ENCODE data around the gene RTP1. TPM values are rescaled to one million over a fixed set of nuclear protein-coding genes. Genes with fewer than 3 reads are reported as not detected.

RTP1 gene
- total RNA-seq, 3 donors from 2014 or later: not detected

DNA sequence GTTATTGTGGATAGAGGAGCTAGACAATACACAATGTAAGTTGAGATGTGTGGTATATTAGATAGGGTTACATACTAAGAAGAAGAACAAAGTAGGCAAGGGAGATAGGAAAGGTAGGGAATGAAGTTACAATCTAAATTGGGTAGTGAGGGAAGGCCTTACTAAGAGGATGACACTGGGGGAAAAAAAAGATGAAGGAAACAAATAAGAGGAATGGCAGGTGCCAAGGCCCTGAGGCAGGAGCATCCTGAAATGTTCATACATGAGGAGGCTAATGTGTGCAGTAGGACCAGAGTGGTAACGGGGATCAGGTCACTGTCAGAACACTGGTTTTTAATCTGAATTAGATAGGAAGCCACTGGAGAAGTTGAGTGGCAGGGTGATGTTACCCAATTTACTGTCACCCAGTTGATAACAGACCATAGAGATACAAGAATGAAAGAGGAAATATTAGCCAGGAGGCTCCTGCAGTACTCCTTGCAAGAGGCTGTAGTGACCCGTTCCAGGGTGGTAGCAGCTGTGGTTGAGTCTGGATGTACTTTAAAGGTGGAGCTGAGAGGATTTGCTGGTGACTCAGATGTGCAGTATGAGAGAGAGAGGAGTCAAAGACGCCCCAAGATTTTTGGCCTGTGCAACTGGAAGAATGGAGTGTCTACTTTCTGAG lies 14.4 kb downstream of the RTP1 start:
- DNase-seq (ENCODE audit: low spot score in 2 of 2): peak in 1 of 2 donors; percentile 50
- H3K27me3 ChIP-seq: no peaks in the 10 kb centered on the region
- no peak overlapping the region for H3K27ac ChIP-seq
- peaks cover 7 to 13% of the 10 kb centered on the region in 2 donors for H3K4me1 ChIP-seq
- TF ChIP-seq, protein P1, sequence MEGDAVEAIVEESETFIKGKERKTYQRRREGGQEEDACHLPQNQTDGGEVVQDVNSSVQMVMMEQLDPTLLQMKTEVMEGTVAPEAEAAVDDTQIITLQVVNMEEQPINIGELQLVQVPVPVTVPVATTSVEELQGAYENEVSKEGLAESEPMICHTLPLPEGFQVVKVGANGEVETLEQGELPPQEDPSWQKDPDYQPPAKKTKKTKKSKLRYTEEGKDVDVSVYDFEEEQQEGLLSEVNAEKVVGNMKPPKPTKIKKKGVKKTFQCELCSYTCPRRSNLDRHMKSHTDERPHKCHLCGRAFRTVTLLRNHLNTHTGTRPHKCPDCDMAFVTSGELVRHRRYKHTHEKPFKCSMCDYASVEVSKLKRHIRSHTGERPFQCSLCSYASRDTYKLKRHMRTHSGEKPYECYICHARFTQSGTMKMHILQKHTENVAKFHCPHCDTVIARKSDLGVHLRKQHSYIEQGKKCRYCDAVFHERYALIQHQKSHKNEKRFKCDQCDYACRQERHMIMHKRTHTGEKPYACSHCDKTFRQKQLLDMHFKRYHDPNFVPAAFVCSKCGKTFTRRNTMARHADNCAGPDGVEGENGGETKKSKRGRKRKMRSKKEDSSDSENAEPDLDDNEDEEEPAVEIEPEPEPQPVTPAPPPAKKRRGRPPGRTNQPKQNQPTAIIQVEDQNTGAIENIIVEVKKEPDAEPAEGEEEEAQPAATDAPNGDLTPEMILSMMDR (IDR thresholded peaks at IDR 0.05): no peak
- TF ChIP-seq POLR2AphosphoS5 (IDR thresholded peaks at IDR 0.05): no peak
- no peak for TF ChIP-seq POLR2A (IDR thresholded peaks at IDR 0.05)
- no peaks in the 10 kb centered on the region for H3K9me3 ChIP-seq
- no peak overlapping the region for H3K4me3 ChIP-seq
- H3K36me3 ChIP-seq: no peaks in the 10 kb centered on the region
- intact Hi-C loops (cut with DNase I; ENCODE audit: low total_unique reads): loop anchor here (10.0 kb wide), 1 partner anchor 1293 kb away; no protein-coding TSS in a partner anchor

DNA sequence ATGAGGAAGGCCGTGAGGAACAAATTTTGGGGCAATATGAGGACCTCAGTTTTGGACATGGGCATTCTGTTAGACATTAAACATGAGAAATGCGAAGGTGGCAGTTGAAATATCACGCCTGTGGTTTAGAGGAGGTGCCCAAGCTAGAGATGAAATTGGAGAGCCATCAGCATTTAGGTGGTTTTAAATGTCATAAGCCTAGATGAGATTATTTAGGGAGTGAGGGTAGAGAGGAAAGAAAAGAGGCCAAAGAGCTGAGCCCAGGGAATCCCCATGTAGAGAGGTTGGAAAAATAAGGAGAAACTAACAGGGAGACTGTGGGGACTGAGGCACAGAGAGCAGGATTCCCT lies 14.9 kb downstream of the RTP1 start:
- intact Hi-C loops (cut with DNase I; ENCODE audit: low total_unique reads): loop anchor here (10.0 kb wide), 1 partner anchor 1293 kb away; no protein-coding TSS in a partner anchor

DNA sequence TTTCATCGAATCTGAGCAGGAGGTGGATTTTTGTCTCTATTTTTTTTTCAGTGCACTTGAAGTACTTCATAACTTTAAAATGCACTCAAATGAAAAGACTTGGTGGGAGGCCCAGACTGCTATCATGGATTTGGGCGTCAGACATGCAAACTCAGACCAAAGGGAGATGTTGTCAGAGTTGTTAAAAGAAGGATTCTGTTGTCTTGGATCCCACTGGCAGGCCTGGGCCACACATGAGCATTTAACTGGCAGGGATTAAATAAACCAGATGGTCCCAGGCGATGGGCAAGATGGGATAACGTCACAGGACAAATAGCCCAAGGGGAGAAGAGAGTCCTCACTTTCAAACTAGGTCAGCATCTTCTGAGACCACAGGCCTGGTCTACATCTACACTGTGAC lies 15.4 kb downstream of the RTP1 start:
- TF ChIP-seq, protein P1 (IDR thresholded peaks at IDR 0.05): no peak
- no peak for TF ChIP-seq POLR2AphosphoS5 (IDR thresholded peaks at IDR 0.05)
- TF ChIP-seq POLR2A (IDR thresholded peaks at IDR 0.05): no peak
- H3K4me1 ChIP-seq: peaks cover 7 to 13% of the 10 kb centered on the region in 2 donors
- H3K9me3 ChIP-seq: no peaks in the 10 kb centered on the region
- H3K4me3 ChIP-seq: no peak overlapping the region
- H3K27ac ChIP-seq: no peak overlapping the region
- DNase-seq (ENCODE audit: low spot score in 2 of 2): no peak
- no peaks in the 10 kb centered on the region for H3K36me3 ChIP-seq
- no peaks in the 10 kb centered on the region for H3K27me3 ChIP-seq
- intact Hi-C loops (cut with DNase I; ENCODE audit: low total_unique reads): loop anchor here (10.0 kb wide), 1 partner anchor 1292 kb away; no protein-coding TSS in a partner anchor

More for the DNA sequence above, 14.9 kb downstream of the RTP1 start:
- no peaks in the 10 kb centered on the region for H3K36me3 ChIP-seq
- no peak overlapping the region for H3K4me3 ChIP-seq
- no peak for DNase-seq (ENCODE audit: low spot score in 2 of 2)
- H3K4me1 ChIP-seq: peaks cover 7 to 13% of the 10 kb centered on the region in 2 donors
- no peaks in the 10 kb centered on the region for H3K9me3 ChIP-seq
- no peak overlapping the region for H3K27ac ChIP-seq
- TF ChIP-seq POLR2AphosphoS5 (IDR thresholded peaks at IDR 0.05) (no peak), POLR2A (IDR thresholded peaks at IDR 0.05) (no peak)
- TF ChIP-seq, protein P1 (IDR thresholded peaks at IDR 0.05): no peak
- H3K27me3 ChIP-seq: no peaks in the 10 kb centered on the region

DNA sequence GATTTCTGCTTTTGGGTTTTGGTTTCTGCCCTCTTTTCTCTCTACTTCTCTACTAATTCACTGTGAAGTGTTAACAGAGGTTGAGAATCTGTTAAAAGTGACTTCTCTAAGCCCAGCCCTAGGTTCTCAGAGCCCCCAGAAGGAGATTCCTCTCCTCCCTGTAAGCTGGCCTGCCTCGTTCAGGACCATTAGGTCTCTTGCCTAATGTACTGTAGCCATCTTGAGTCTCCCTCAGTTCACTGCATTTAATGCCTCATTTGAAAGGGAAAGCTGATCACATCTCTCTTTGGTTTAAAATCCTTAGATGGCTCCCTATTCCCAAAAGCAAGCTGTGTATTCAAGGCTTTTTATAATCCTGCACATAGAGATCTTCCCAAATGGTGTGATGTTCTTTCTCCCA lies 16.3 kb downstream of the RTP1 start:
- H3K27me3 ChIP-seq: no peaks in the 10 kb centered on the region
- intact Hi-C loops (cut with DNase I; ENCODE audit: low total_unique reads): loop anchor here (10.0 kb wide), 1 partner anchor 1291 kb away; no protein-coding TSS in a partner anchor
- DNase-seq (ENCODE audit: low spot score in 2 of 2): no peak
- H3K4me1 ChIP-seq: peaks cover 5 to 6% of the 10 kb centered on the region in 2 donors
- no peaks in the 10 kb centered on the region for H3K9me3 ChIP-seq
- no peak overlapping the region for H3K27ac ChIP-seq
- no peak overlapping the region for H3K4me3 ChIP-seq
- no peaks in the 10 kb centered on the region for H3K36me3 ChIP-seq
- TF ChIP-seq, protein P1 (IDR thresholded peaks at IDR 0.05): no peak
- TF ChIP-seq POLR2A (IDR thresholded peaks at IDR 0.05) (no peak), POLR2AphosphoS5 (IDR thresholded peaks at IDR 0.05) (no peak)

DNA sequence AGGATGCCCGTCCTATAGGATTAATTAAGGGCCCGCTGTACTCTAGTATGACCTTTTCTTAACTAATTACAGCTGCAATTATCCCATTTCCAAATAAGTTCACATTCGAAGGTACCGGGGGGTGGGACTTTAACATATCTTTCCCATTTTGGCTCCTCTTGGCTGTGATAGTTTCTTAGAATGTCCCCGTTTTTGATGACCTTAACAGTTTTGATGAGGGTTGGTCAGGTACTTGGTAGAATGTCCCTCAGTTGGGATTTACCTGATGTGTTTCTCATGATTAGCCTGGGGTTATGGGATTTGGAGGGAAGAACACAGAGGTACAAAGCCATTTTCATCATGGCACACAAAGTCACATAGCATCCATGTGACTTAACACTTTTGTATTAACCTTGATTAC lies 18.2 kb downstream of the RTP1 start:
- H3K27me3 ChIP-seq: no peaks in the 10 kb centered on the region
- DNase-seq (ENCODE audit: low spot score in 2 of 2): no peak
- intact Hi-C loops (cut with DNase I; ENCODE audit: low total_unique reads): loop anchor here (10.0 kb wide), 1 partner anchor 1289 kb away; no protein-coding TSS in a partner anchor
- H3K9me3 ChIP-seq: no peaks in the 10 kb centered on the region
- H3K4me3 ChIP-seq: no peak overlapping the region
- H3K36me3 ChIP-seq: no peaks in the 10 kb centered on the region
- no peaks in the 10 kb centered on the region for H3K4me1 ChIP-seq
- H3K27ac ChIP-seq: no peak overlapping the region
- TF ChIP-seq POLR2AphosphoS5 (IDR thresholded peaks at IDR 0.05) (no peak), POLR2A (IDR thresholded peaks at IDR 0.05) (no peak)
- TF ChIP-seq, protein P1 (IDR thresholded peaks at IDR 0.05): no peak
